HepG2 (cell line): ENCODE data around the gene ZNF275. TPM values are rescaled to one million over a fixed set of nuclear protein-coding genes. Genes with fewer than 3 reads are reported as not detected.

Experiments used
- AGO2 ChIP-seq: fragments of 200-400 bp; formaldehyde crosslinking; optimal IDR thresholded peaks from 2 replicates; pipeline ENCODE3; 2017; ENCODE audit warnings: mild to moderate bottlenecking, low read depth, low read length, moderate library complexity
- ATF7-NPFF ChIP-seq: sonication (generic); formaldehyde crosslinking; IDR thresholded peaks from 2 replicates; pipeline ENCODE4 v1.8.1; 2023; ENCODE audit warnings: mild to moderate bottlenecking, low read depth, missing genetic modification reagents, moderate library complexity
- ETV6 ChIP-seq: sonication (generic); formaldehyde crosslinking; conservative IDR thresholded peaks from 2 replicates; pipeline ENCODE4 v1.4.0; 2020; ENCODE audit warnings: missing genetic modification reagents
- GABPA ChIP-seq, 2 experiments: IDR thresholded peaks; 2 replicates each; pipeline ENCODE4 v1.6.1; 2011 to 2016; ENCODE audit warnings: low read depth in 2 of 2, low read length in 1 of 2, missing biosample characterization in 1 of 2, missing genetic modification characterization in 1 of 2
- GABPB1 ChIP-seq: IDR thresholded peaks from 2 replicates; pipeline ENCODE4 v1.6.1; 2016; ENCODE audit warnings: mild to moderate bottlenecking, missing genetic modification reagents, moderate library complexity, missing compliant biosample characterization
- HES4 ChIP-seq: sonication (generic); formaldehyde crosslinking; IDR thresholded peaks from 2 replicates; pipeline ENCODE4 v1.9.0; 2021; ENCODE audit warnings: mild to moderate bottlenecking, missing genetic modification reagents, borderline replicate concordance
- IRF9 ChIP-seq: sonication (generic); formaldehyde crosslinking; IDR thresholded peaks from 2 replicates; pipeline ENCODE4 v1.8.0; 2022; ENCODE audit warnings: missing genetic modification reagents, mild to moderate bottlenecking, borderline replicate concordance
- MAX ChIP-seq: IDR thresholded peaks from 2 replicates; pipeline ENCODE4 v1.6.1; 2012; ENCODE audit warnings: inconsistent platforms
- MAZ ChIP-seq, 2 experiments: sonication (generic) in 1 of 2; formaldehyde crosslinking in 1 of 2; IDR thresholded peaks; 2 replicates each; pipeline versions ENCODE4 v1.5.0 to v1.6.1; 2012 to 2020; ENCODE audit warnings: low read depth in 2 of 2, mild to moderate bottlenecking in 2 of 2, borderline replicate concordance in 1 of 2, improper control_type of control experiment in 1 of 2, low read length in 1 of 2, missing genetic modification reagents in 1 of 2, moderate library complexity in 1 of 2
- MXD1 ChIP-seq: sonication (generic); formaldehyde crosslinking; IDR thresholded peaks from 2 replicates; pipeline ENCODE4 v1.4.0; 2020; ENCODE audit warnings: mild to moderate bottlenecking, missing genetic modification reagents
- MXI1 ChIP-seq: IDR thresholded peaks from 3 replicates; pipeline ENCODE4 v1.6.1; 2012; ENCODE audit warnings: low read depth, low read length, inconsistent platforms, borderline replicate concordance
- POLR2A ChIP-seq, 2 experiments: IDR thresholded peaks; 2 replicates each; pipeline ENCODE4 v1.6.1; 2011; ENCODE audit warnings: low read depth in 2 of 2, low read length in 2 of 2, mild to moderate bottlenecking in 1 of 2, moderate library complexity in 1 of 2; ENCODE audit not compliant: insufficient read depth in 1 of 2
- POLR2AphosphoS5 ChIP-seq: IDR thresholded peaks from 2 replicates; pipeline ENCODE4 v1.6.1; 2012; ENCODE audit warnings: low read depth, low read length
- RBFOX2 ChIP-seq: fragments of 200-400 bp; formaldehyde crosslinking; IDR thresholded peaks from 2 replicates; pipeline ENCODE4 v1.6.1; 2017; ENCODE audit warnings: low read depth, mild to moderate bottlenecking, low read length
- RBM22 ChIP-seq: fragments of 200-400 bp; formaldehyde crosslinking; optimal IDR thresholded peaks from 2 replicates; pipeline ENCODE3; 2017; ENCODE audit warnings: mild to moderate bottlenecking, low read length, moderate library complexity
- REL ChIP-seq: sonication (generic); formaldehyde crosslinking; conservative IDR thresholded peaks from 2 replicates; pipeline ENCODE4 v1.8.0; 2022; ENCODE audit warnings: mild to moderate bottlenecking, missing genetic modification reagents, moderate library complexity
- SALL1 ChIP-seq: sonication (generic); formaldehyde crosslinking; IDR thresholded peaks from 2 replicates; pipeline ENCODE4 v1.8.0; 2022; ENCODE audit warnings: mild to moderate bottlenecking, missing genetic modification reagents
- SAP130 ChIP-seq: IDR thresholded peaks from 2 replicates; pipeline ENCODE4 v1.6.1; 2016; ENCODE audit warnings: low read depth
- SPEN ChIP-seq: sonication (generic); formaldehyde crosslinking; IDR thresholded peaks from 2 replicates; pipeline ENCODE4 v1.5.1; 2020; ENCODE audit warnings: low read depth, mild to moderate bottlenecking, missing genetic modification reagents
- TARDBP ChIP-seq: sonication (generic); formaldehyde crosslinking; IDR thresholded peaks from 2 replicates; pipeline ENCODE4 v1.8.0; 2022; ENCODE audit warnings: mild to moderate bottlenecking, missing genetic modification reagents
- TBX2 ChIP-seq: sonication (generic); formaldehyde crosslinking; IDR thresholded peaks from 2 replicates; pipeline ENCODE4 v1.5.0; 2020; ENCODE audit warnings: missing genetic modification reagents, mild to moderate bottlenecking, borderline replicate concordance
- UBTF ChIP-seq: sonication (generic); formaldehyde crosslinking; IDR thresholded peaks from 2 replicates; pipeline ENCODE4 v1.4.0; 2020; ENCODE audit warnings: mild to moderate bottlenecking, missing genetic modification reagents
- ZFX ChIP-seq: sonication (generic); formaldehyde crosslinking; IDR thresholded peaks from 2 replicates; pipeline ENCODE4 v1.4.0; 2020; ENCODE audit warnings: mild to moderate bottlenecking, low read depth, missing genetic modification reagents, moderate library complexity
- ZNF33A ChIP-seq: sonication (generic); formaldehyde crosslinking; IDR thresholded peaks from 2 replicates; pipeline ENCODE4 v1.5.1; 2020; ENCODE audit warnings: missing genetic modification reagents, mild to moderate bottlenecking, moderate library complexity, borderline replicate concordance
- ZNF563 ChIP-seq: sonication (generic); formaldehyde crosslinking; IDR thresholded peaks from 2 replicates; pipeline ENCODE4 v1.8.0; 2022; ENCODE audit warnings: mild to moderate bottlenecking, moderate library complexity, missing genetic modification reagents
- polyA plus RNA-seq, 8 experiments: library from polyadenylated mRNA; depleted of rRNA in 3 of 8; stranded (reverse) in 7 of 8; unstranded in 1 of 8; fragments of >200 nt; fragmentation: Illumina TruSeq in 4 of 8; extraction: Trizol in 4 of 8; gene quantifications; 2 replicates each; pipeline versions ENCODE4 v1.2.1 to v1.2.3, GENCODE V29; 2011 to 2016; ENCODE audit warnings: low read depth in 4 of 8, missing spikeins in 1 of 8, mixed read lengths in 1 of 8; ENCODE audit not compliant: insufficient read depth in 1 of 8
- total RNA-seq, 5 experiments: library from RNA; depleted of rRNA; stranded (reverse); fragments of >200 nt; fragmentation: Illumina TruSeq; extraction: Trizol; gene quantifications; 2 replicates each; pipeline ENCODE4 v1.2.3, GENCODE V29; 2016; ENCODE audit warnings: low read depth in 1 of 5

ZNF275 gene
- total and polyA plus RNA-seq, 2 of the 13 experiments (the other 11 are each of a cell fraction or from before 2014, with no cell fraction given) = 6.4 to 11.8 TPM

GRCh38 chrX:153333821-153334653, at the start of gene ZNF275 (continued):
- TF ChIP-seq UBTF = 0 out of 2 replicates have a peak, but pooled peaks have one; percentile 34
- TF ChIP-seq GABPB1 (CRISPR knock-in tag) = peak; percentile 47; the same call in 1 of the 2 replicates
- TF ChIP-seq MAX = peak; percentile 57
- TF ChIP-seq REL (CRISPR knock-in tag) = no peak
- 0 out of 2 replicates have a peak, but pooled peaks have one; percentile 41 for TF ChIP-seq MXD1
- TF ChIP-seq SALL1 (CRISPR knock-in tag) = 0 out of 2 replicates have a peak, but pooled peaks have one; percentile 12
- TF ChIP-seq RBFOX2 = peak; percentile 72
- no peak for TF ChIP-seq IRF9 (CRISPR knock-in tag)
- no peak for TF ChIP-seq TBX2 (CRISPR knock-in tag)
- peak; percentile 41 for TF ChIP-seq GABPA (IDR thresholded peaks at IDR 0.05; ENCODE audit: low read depth, low read length)
- TF ChIP-seq GABPA (CRISPR knock-in tag; IDR thresholded peaks at IDR 0.05; ENCODE audit: low read depth) = no peak
- peak; percentile 53; the same call in 1 of the 2 replicates for TF ChIP-seq HES4 (CRISPR knock-in tag)
- peak; percentile 41; the same call in 1 of the 2 replicates for TF ChIP-seq ATF7-NPFF
- peak; percentile 48 for TF ChIP-seq AGO2
- peak in 1 of 2 experiments; percentile 67; a peak in 2 of 4 replicates for TF ChIP-seq POLR2A (IDR thresholded peaks at IDR 0.05; ENCODE audit: insufficient read depth in 1 of 2, low read depth in 2 of 2, low read length in 2 of 2)
- peak; percentile 42 for TF ChIP-seq SAP130 (CRISPR knock-in tag)
- no peak for TF ChIP-seq TARDBP (CRISPR knock-in tag)
- TF ChIP-seq ETV6 (CRISPR knock-in tag) = no peak
- TF ChIP-seq RBM22 = no peak
- TF ChIP-seq ZNF563 = peak; percentile 70
- no peak for TF ChIP-seq ZNF33A (CRISPR knock-in tag)
- peak; percentile 28; the same call in 1 of the 3 replicates for TF ChIP-seq MXI1
- TF ChIP-seq POLR2AphosphoS5 = 0 out of 2 replicates have a peak, but pooled peaks have one; percentile 28
- peak; percentile 41; the same call in 1 of the 2 replicates for TF ChIP-seq SPEN (CRISPR knock-in tag)
- no peak for TF ChIP-seq MAZ (IDR thresholded peaks at IDR 0.05; ENCODE audit: borderline replicate concordance, low read depth, low read length)
- 0 out of 2 replicates have a peak, but pooled peaks have one; percentile 36 for TF ChIP-seq MAZ (CRISPR knock-in tag; IDR thresholded peaks at IDR 0.05; ENCODE audit: low read depth)
- peak; percentile 91 for TF ChIP-seq ZFX
